ENCODE results near the gene OVCH1.

DNA sequence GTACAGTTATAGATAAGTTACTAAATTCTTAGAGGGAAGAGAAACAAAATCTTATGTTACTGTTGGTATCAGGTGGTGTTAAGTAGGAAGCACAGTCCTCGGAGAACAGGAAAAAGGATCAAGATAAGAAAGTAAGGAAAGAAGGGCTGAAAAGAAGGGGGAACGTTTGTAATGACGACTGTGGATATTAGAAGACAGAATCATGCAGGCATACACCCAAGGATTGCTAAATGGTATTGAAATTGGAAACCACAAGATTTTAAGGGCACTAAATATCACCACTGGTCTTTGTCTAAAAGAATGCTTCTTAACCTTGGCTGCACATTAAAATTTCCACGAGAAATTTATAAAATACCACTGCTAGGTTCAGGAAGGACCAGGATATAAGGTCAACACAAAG is 82.4 kb downstream of the OVCH1 start:
- no peak for TF ChIP-seq POLR2AphosphoS5 (IDR thresholded peaks at IDR 0.05; ENCODE audit: low read length)
- TF ChIP-seq BMI1 (IDR thresholded peaks at IDR 0.05; ENCODE audit: borderline replicate concordance), result no peak
- TF ChIP-seq, protein P1, sequence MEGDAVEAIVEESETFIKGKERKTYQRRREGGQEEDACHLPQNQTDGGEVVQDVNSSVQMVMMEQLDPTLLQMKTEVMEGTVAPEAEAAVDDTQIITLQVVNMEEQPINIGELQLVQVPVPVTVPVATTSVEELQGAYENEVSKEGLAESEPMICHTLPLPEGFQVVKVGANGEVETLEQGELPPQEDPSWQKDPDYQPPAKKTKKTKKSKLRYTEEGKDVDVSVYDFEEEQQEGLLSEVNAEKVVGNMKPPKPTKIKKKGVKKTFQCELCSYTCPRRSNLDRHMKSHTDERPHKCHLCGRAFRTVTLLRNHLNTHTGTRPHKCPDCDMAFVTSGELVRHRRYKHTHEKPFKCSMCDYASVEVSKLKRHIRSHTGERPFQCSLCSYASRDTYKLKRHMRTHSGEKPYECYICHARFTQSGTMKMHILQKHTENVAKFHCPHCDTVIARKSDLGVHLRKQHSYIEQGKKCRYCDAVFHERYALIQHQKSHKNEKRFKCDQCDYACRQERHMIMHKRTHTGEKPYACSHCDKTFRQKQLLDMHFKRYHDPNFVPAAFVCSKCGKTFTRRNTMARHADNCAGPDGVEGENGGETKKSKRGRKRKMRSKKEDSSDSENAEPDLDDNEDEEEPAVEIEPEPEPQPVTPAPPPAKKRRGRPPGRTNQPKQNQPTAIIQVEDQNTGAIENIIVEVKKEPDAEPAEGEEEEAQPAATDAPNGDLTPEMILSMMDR (IDR thresholded peaks at IDR 0.05 in 2 of 3, conservative IDR thresholded peaks at IDR 0.05 in 1 of 3; ENCODE audit: control insufficient read depth in 2 of 3, extremely low read depth in 1 of 3, insufficient read depth in 1 of 3, low read depth in 3 of 3, low read length in 3 of 3), result no peak
- no peak for TF ChIP-seq RFX5 (IDR thresholded peaks at IDR 0.05; ENCODE audit: low read depth, low read length)
- TF ChIP-seq, protein P2, sequence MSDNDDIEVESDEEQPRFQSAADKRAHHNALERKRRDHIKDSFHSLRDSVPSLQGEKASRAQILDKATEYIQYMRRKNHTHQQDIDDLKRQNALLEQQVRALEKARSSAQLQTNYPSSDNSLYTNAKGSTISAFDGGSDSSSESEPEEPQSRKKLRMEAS (IDR thresholded peaks at IDR 0.05; ENCODE audit: low read depth, low read length), result no peak
- TF ChIP-seq, protein P3, sequence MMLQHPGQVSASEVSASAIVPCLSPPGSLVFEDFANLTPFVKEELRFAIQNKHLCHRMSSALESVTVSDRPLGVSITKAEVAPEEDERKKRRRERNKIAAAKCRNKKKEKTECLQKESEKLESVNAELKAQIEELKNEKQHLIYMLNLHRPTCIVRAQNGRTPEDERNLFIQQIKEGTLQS (IDR thresholded peaks at IDR 0.05; ENCODE audit: borderline replicate concordance, extremely low read depth, low read depth, low read length), result no peak

All from GM12878 (cell line).